GM12878 (cell line): ENCODE results near the gene CLSTN2. TPM values are rescaled to one million over a fixed set of nuclear protein-coding genes. Genes with fewer than 3 reads are reported as not detected.

Experiments
- ATAC-seq: fragments of 200-7000 bp; cut with Tn5 transposase; 3 replicates; pipeline ENCODE4 v1.9.1; 2020; ENCODE audit warnings: mild to moderate bottlenecking, moderate library complexity
- BruUV-seq: library from RNA; stranded (reverse); fragments of 400-500 nt; replicated peaks from 2 replicates; lab custom pipeline; 2021; lab: Mats Ljungman, UMichigan
- CTCF ChIA-PET: fragments of 300-600 bp; sonication (Branson Sonifier 250); formaldehyde crosslinking; extraction: SDS; loops from one replicate; lab custom pipeline; 2021; ENCODE audit warnings: inconsistent platforms; lab: Yijun Ruan, JAX
- POLR2A ChIA-PET: fragments of 350-600 bp; formaldehyde crosslinking; extraction: SDS; loops from one replicate; lab custom pipeline; 2021; ENCODE audit warnings: inconsistent platforms; lab: Charles Lee
- RAD21 ChIA-PET: fragments of 300-600 bp; sonication (Branson Sonifier 250); formaldehyde crosslinking; loops from one replicate; lab custom pipeline; 2023; ENCODE audit warnings: antibody characterized with exemption; ENCODE audit not compliant: unreplicated experiment; lab: Charles Lee
- SMC1A ChIA-PET: fragments of 300-600 bp; sonication (Branson Sonifier 250); formaldehyde crosslinking; loops from one replicate; lab custom pipeline; 2023; ENCODE audit not compliant: unreplicated experiment, uncharacterized antibody; lab: Charles Lee
- DNase-seq: peaks from one replicate; pipeline ENCODE4 v3.0.0-alpha.2; 2011; ENCODE audit warnings: low read depth, low spot score
- FAIRE-seq: peaks from 3 replicates; lab custom pipeline; 2011; peaks lifted over from hg19 to GRCh38; lab: Jason Lieb, UNC
- H2AFZ ChIP-seq: 2 replicates; pipeline ENCODE4 v1.6.0; 2011; ENCODE audit warnings: low read depth, low read length, control low read depth; ENCODE audit not compliant: control insufficient read depth
- H3K27ac ChIP-seq: 2 replicates; pipeline ENCODE4 v1.5.1; 2011; ENCODE audit warnings: control low read depth; ENCODE audit not compliant: control insufficient read depth, insufficient read depth
- H3K27me3 ChIP-seq, 2 experiments: replicated peaks in 1 of 2; 2 replicates each; pipeline versions ENCODE4 v1.6.0 to v1.6.1; 2011; ENCODE audit warnings: low read length in 1 of 2; ENCODE audit not compliant: control insufficient read depth in 2 of 2, insufficient read depth in 2 of 2
- H3K36me3 ChIP-seq, 2 experiments: 2 replicates each; pipeline ENCODE4 v1.5.1; 2011; ENCODE audit warnings: low read length in 1 of 2; ENCODE audit not compliant: control insufficient read depth in 2 of 2, insufficient read depth in 2 of 2
- H3K4me1 ChIP-seq: 2 replicates; pipeline ENCODE4 v1.6.1; 2011; ENCODE audit warnings: mild to moderate bottlenecking, low read length, moderate library complexity, mixed read lengths; ENCODE audit not compliant: control insufficient read depth, insufficient read depth
- H3K4me2 ChIP-seq: 2 replicates; pipeline ENCODE4 v1.6.0; 2011; ENCODE audit warnings: control low read depth; ENCODE audit not compliant: control insufficient read depth, insufficient read depth
- H3K4me3 ChIP-seq: fragments of 200-600 bp; sonication (generic); 2 replicates; pipeline ENCODE4 v1.5.1; 2016
- H3K79me2 ChIP-seq: 2 replicates; pipeline ENCODE4 v1.6.0; 2011; ENCODE audit warnings: low read length; ENCODE audit not compliant: control insufficient read depth, insufficient read depth
- H3K9ac ChIP-seq: 2 replicates; pipeline ENCODE4 v1.8.0; 2011; ENCODE audit warnings: low read length, control low read depth, mixed read lengths; ENCODE audit not compliant: control insufficient read depth, insufficient read depth
- H3K9me3 ChIP-seq: replicated peaks from 3 replicates; pipeline ENCODE4 v1.5.1; 2011; ENCODE audit warnings: mild to moderate bottlenecking, low read length; ENCODE audit not compliant: control insufficient read depth, insufficient read depth
- H4K20me1 ChIP-seq: 2 replicates; pipeline ENCODE4 v1.6.0; 2011; ENCODE audit not compliant: control insufficient read depth, insufficient read depth
- CTCF ChIP-seq, 3 experiments: IDR thresholded peaks in 2 of 3; conservative IDR thresholded peaks in 1 of 3; 2 replicates each; pipeline ENCODE4 v1.5.1; 2011; ENCODE audit warnings: low read depth in 3 of 3, low read length in 3 of 3, mild to moderate bottlenecking in 3 of 3, control low read depth in 2 of 3, moderate library complexity in 2 of 3, inconsistent platforms in 1 of 3, mixed read lengths in 1 of 3; ENCODE audit not compliant: control insufficient read depth in 2 of 3, insufficient read depth in 1 of 3; ENCODE audit errors: extremely low read depth in 1 of 3
- E2F4 ChIP-seq: IDR thresholded peaks from 2 replicates; pipeline ENCODE4 v1.6.1; 2012; ENCODE audit warnings: low read depth, low read length, improper control_type of control experiment
- EZH2 ChIP-seq: IDR thresholded peaks from 2 replicates; pipeline ENCODE4 v1.6.1; 2012; ENCODE audit warnings: low read depth, mild to moderate bottlenecking, control low read depth, inconsistent platforms, low read length, borderline replicate concordance; ENCODE audit not compliant: control insufficient read depth
- IKZF1 ChIP-seq: fragments of 450-650 bp; conservative IDR thresholded peaks from 2 replicates; pipeline ENCODE4 v1.6.1; 2017; ENCODE audit warnings: antibody characterized with exemption, mild to moderate bottlenecking
- MXI1 ChIP-seq: fragments of 150-350 bp; IDR thresholded peaks from 2 replicates; pipeline ENCODE4 v1.6.1; 2011; ENCODE audit warnings: low read depth, mild to moderate bottlenecking, inconsistent platforms, low read length, improper control_type of control experiment
- TBL1XR1 ChIP-seq: IDR thresholded peaks from 2 replicates; pipeline ENCODE4 v1.6.1; 2012; ENCODE audit warnings: low read depth, low read length, improper control_type of control experiment
- TCF12 ChIP-seq: IDR thresholded peaks from 2 replicates; pipeline ENCODE4 v1.6.1; 2011; ENCODE audit warnings: low read depth, mild to moderate bottlenecking, low read length
- TCF3 ChIP-seq: IDR thresholded peaks from 2 replicates; pipeline ENCODE4 v1.6.1; 2012; ENCODE audit warnings: low read depth, mild to moderate bottlenecking, low read length, borderline replicate concordance; ENCODE audit not compliant: insufficient read depth
- USF1 ChIP-seq: IDR thresholded peaks from 2 replicates; pipeline ENCODE4 v1.6.1; 2011; ENCODE audit warnings: borderline replicate concordance, low read depth, mild to moderate bottlenecking, moderate library complexity, mixed read lengths, low read length; ENCODE audit not compliant: insufficient read depth; ENCODE audit errors: extremely low read length
- WGBS: methylation state at CpG from one replicate; pipeline ENCODE4 v1.1.6; 2016; ENCODE audit warnings: low lambda C conversion rate; ENCODE audit not compliant: insufficient replicate concordance, insufficient coverage; ENCODE audit errors: missing lambda C conversion rate; 5-methylcytosine and 5-hydroxymethylcytosine counted together
- in situ Hi-C: fragments of 300-500 bp; cut with MboI; formaldehyde crosslinking; loops from 9 replicates; pipeline ENCODE4 v1.14.3; 2018; ENCODE audit warnings: mixed read lengths
- intact Hi-C: fragments of 100-400 bp; cut with micrococcal nuclease; formaldehyde crosslinking; loops from one replicate; pipeline ENCODE4 v1.14.2; 2022; ENCODE audit not compliant: unreplicated experiment
- polyA plus RNA-seq, 11 experiments: library from polyadenylated mRNA; depleted of rRNA in 4 of 11; unstranded in 6 of 11; stranded (reverse) in 5 of 11; fragments of >200 nt; fragmentation: Nextera tagmentation in 4 of 11; fragmentation: Illumina TruSeq in 1 of 11; extraction: Ambion mirVana in 4 of 11; extraction: Trizol in 1 of 11; gene quantifications; 1 replicate in 1 of 11; 2 replicates in 10 of 11; pipeline versions ENCODE4 v1.2.1 to v1.2.3, GENCODE V29; 2011 to 2016; ENCODE audit warnings: inconsistent platforms in 2 of 11, missing spikeins in 2 of 11, low read depth in 1 of 11
- total RNA-seq, 4 experiments: library from RNA; depleted of rRNA in 3 of 4; stranded (reverse); fragments of >200 nt in 3 of 4; fragmentation: Illumina TruSeq in 1 of 4; extraction: Trizol in 1 of 4; gene quantifications; 2 replicates each; pipeline versions ENCODE4 v1.2.1 to v1.2.3, GENCODE V29; 2013 to 2021
- TF ChIP-seq, protein P1 (sequence below): IDR thresholded peaks from 2 replicates; pipeline ENCODE4 v1.6.1; 2011; ENCODE audit warnings: low read depth, low read length, improper control_type of control experiment, borderline replicate concordance
- TF ChIP-seq, protein P2 (sequence below): fragments of 450-650 bp; IDR thresholded peaks from 2 replicates; pipeline ENCODE4 v1.6.1; 2018; ENCODE audit warnings: mild to moderate bottlenecking, low read depth, moderate library complexity; ENCODE audit not compliant: partially characterized antibody

The CLSTN2 gene
- total and polyA plus RNA-seq, 10 of the 15 experiments (the other 5 are each of a cell fraction or from before 2014, with no cell fraction given), result under 0.01 to 0.10 (median under 0.01) TPM; not detected in 5

GRCh38 chr3:139893963-139894642 is 40.9 kb upstream of the CLSTN2 start:
- Histone ChIP-seq H3K36me3 (no peaks in the 10 kb centered on the region), H3K79me2 (no peaks in the 10 kb centered on the region), H3K4me3 (no peak overlapping the region), H3K9ac (no peak overlapping the region), H4K20me1 (no peaks in the 10 kb centered on the region), H2AFZ (no peak overlapping the region), H3K9me3 (no peaks in the 10 kb centered on the region), H3K4me2 (no peak overlapping the region), H3K27ac (no peak overlapping the region), H3K4me1 (no peaks in the 10 kb centered on the region), H3K27me3 (no peaks in the 10 kb centered on the region)
- no peak for DNase-seq
- no peak for TF ChIP-seq CTCF (IDR thresholded peaks at IDR 0.05 in 2 of 3, conservative IDR thresholded peaks at IDR 0.05 in 1 of 3; ENCODE audit: control insufficient read depth in 2 of 3, extremely low read depth in 1 of 3, insufficient read depth in 1 of 3, low read depth in 3 of 3, low read length in 3 of 3)
- no peak for TF ChIP-seq IKZF1
- TF ChIP-seq TCF3, result no peak
- TF ChIP-seq, protein P1, sequence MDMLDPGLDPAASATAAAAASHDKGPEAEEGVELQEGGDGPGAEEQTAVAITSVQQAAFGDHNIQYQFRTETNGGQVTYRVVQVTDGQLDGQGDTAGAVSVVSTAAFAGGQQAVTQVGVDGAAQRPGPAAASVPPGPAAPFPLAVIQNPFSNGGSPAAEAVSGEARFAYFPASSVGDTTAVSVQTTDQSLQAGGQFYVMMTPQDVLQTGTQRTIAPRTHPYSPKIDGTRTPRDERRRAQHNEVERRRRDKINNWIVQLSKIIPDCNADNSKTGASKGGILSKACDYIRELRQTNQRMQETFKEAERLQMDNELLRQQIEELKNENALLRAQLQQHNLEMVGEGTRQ, result no peak
- no peak for TF ChIP-seq EZH2
- no peak for TF ChIP-seq MXI1
- TF ChIP-seq TBL1XR1, result no peak
- no peak for TF ChIP-seq E2F4
- TF ChIP-seq, protein P2, sequence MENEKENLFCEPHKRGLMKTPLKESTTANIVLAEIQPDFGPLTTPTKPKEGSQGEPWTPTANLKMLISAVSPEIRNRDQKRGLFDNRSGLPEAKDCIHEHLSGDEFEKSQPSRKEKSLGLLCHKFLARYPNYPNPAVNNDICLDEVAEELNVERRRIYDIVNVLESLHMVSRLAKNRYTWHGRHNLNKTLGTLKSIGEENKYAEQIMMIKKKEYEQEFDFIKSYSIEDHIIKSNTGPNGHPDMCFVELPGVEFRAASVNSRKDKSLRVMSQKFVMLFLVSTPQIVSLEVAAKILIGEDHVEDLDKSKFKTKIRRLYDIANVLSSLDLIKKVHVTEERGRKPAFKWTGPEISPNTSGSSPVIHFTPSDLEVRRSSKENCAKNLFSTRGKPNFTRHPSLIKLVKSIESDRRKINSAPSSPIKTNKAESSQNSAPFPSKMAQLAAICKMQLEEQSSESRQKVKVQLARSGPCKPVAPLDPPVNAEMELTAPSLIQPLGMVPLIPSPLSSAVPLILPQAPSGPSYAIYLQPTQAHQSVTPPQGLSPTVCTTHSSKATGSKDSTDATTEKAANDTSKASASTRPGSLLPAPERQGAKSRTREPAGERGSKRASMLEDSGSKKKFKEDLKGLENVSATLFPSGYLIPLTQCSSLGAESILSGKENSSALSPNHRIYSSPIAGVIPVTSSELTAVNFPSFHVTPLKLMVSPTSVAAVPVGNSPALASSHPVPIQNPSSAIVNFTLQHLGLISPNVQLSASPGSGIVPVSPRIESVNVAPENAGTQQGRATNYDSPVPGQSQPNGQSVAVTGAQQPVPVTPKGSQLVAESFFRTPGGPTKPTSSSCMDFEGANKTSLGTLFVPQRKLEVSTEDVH, result no peak
- TF ChIP-seq TCF12, result no peak
- TF ChIP-seq USF1, result no peak
- ChIA-PET SMC1A (no interaction called here), POLR2A (no interaction called here), CTCF (no interaction called here), RAD21 (no interaction called here)
- 23% methylated on average over 5 of the region's 5 CpGs for WGBS
- no TSS peak for BruUV-seq
- FAIRE-seq, result no peak
- ATAC-seq, result no peak
- intact Hi-C loops, result no loop called here
- in situ Hi-C loops, result no loop called here
